SKM-1 treated with dmso at 0.1 percent for 144 hours (cell line): ENCODE results near the gene PLOD3.

ENCODE experiments used
- DNase-seq: peaks from one replicate; lab custom pipeline; 2025; ENCODE audit not compliant: unreplicated experiment; lab: John Stamatoyannopoulos, UW

Gene PLOD3

DNA sequence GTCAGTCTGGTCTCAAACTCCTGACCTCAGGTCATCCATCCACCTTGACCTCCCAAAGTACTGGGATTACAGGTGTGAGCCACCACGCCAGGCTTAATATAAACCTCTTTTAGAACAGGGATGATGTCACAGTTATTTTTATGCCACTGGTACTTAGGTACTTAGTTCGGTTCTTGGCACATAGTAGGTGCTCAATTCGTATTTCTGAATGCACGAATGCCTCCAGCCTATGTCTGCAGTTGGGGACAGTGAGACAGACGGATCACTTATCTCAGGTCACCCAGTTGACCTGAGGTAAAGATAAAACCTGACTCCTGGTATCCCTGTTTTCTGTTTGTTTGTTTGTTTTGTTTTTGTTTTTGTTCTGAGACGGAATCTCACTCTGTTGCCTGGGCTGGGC is 31.2 kb downstream of the PLOD3 start:
- no peak for DNase-seq

DNA sequence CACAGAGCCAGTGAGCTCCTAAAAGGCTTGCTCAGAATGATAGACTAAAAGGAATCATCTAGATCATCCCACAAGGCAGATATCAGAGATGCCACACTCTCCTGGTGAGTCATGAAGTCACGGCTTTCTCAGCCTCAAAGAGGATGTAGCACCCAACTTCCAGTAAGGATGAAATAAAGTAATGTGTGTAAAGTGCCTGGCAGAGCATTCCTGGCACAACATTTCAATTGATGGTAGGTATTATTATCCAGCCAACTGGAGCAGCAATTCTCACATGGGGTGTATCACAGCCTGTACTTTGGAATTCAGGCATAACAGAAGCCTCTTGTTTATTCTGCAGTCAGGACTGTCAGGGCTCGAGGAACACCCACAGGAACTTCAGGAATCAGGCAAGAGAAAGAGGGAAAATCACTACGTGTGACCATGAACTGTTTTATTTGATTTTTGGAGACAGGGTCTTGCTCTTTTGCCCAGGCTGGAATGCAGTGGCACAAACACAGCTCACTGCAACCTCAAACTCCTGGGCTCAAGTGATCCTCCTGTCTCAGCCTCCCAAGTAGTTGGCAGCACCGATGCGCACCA is 32.0 kb downstream of the PLOD3 start:
- no peak for DNase-seq

DNA sequence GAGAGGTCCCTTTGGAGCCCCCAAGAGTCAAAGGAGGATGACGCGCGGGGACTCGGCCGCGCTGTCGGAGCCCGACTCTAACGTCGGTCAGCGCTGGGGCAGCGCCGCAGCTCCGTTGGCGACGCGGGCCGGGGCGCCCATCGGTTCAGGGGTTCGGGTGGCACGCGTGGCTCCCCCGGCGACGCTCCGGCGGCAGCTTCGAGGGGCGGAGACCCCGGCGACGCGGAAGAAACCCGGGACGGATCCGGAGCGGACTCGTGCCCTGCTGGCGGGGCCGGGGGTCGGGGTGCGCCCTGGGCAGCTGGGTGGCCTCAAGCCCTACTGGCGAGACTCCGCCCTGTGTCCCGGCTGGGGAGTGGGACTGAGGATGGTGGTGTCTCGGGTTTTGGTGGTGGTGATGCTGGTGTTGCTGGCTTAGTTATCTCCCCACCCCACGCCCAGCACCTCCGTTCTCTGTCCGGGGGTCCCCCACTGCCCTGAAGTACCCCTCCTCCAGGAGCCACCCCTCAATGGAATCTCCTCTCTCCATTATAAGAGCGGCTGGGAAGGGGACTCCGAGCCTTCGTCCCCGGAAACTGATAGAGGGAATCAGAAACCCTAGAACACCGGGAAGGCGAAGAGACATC is 37.1 kb downstream of the PLOD3 start, which contains the start of gene NAT16:
Gene NAT16 (minus strand): TSS at position 164 of the 626 bp plus-strand sequence. CDS start 5,486 bp downstream, outside the sequence.
- DNase-seq: no peak

DNA sequence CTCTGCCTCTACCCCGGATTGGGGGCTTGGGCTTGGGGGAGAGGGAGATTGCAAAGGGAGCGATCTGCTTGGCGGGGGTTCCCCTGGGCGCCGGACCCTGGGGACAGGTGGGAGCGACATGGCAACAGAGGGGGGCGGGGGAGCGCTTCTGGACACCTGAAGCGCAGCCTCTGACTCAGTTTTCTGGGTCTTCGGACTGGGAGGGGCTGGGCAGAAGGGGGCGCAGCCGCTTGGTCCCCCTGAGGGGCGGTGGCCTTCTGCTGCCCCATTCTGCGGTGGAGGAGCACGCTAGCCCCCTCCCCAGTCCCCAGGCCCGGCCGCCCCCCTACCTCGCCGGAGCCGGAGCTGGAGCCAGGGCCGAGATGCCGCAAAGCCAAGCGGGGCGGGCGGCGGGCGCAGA is 37.7 kb downstream of the PLOD3 start:
- no peak for DNase-seq

DNA sequence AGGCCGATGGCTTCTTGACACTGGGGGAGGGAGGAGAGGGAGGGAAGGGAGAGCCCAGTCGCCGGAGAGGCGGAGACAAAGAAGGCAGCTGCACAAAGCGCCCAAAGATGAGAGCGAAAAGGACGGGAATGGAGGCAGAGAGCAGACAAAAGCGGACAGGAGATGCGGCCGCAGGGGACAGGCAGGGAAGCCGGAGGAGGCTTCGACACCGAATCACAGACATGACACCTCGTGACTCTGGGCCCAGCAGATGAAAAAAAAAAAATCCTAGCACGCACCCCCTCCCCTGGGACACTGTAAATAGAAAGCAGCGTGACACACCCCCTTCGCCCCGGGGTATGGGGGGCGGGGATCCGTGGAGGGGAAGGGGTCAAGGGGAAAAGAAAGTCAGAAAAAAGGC is 38.3 kb downstream of the PLOD3 start:
- no peak for DNase-seq

DNA sequence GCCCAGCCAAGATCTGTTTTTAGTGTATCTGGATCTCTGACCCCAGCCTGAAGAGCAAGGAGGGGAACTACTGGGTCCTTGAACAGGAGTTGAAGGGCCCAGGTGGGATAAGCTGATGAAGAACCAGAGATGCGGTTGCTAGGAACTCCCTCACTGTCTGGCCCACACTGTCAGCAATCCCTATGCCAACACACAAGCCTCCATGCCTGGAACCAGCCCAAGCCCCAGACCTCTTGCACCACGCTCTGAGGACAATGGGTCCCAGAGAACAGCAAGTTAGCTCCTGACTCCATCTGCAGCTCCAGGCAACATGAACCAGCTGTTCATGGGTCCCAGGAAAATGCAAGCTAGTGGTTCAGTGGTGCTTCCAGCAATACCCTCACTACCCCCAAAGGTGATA is 39.7 kb downstream of the PLOD3 start:
- no peak for DNase-seq

DNA sequence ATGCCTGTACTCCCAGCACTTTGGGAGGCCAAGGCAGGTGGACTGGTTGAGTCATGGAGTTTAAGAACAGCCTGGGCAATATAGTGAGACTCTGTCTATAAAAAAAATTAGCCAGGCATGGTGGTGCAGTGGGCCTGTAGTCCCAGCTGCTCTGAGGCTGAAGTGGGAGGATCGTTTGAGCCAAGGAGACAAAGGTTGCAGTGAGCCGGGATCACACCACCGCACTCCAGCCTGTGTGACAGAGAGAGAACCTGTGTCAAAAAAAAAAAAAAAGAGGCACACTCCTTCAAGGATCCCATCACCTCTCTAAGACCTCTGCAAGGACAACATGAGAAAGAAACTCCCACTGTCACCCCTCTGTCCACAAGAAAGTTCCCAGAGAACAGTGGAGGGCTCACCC is 41.7 kb downstream of the PLOD3 start:
- DNase-seq: no peak

DNA sequence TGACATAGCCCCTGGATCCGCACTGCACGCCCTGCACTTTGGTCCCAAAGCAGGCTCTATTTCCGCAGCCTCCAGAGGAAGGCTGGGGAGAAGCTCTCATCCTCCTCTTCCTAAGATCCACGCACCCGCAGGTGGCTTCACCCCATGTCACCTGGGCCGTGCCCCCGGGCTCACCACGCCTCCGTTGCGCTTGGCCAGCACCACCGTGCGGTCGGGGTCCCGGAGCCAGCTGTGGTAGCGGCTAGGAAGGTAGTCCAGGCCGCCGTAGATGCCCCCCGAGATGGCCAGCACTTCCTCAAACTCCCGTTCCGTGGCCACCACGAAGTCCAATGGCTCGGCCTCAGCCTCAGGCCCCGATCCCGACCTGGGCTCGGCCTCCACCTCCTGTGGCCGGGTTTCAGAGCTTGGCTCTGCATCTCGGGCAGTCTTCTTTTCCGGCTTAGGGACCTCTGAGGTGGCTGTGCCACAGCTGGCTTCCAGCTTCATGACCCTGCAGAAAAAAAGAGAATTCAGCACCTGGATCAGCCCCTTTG is 43.0 kb downstream of the PLOD3 start:
- no peak for DNase-seq

DNA sequence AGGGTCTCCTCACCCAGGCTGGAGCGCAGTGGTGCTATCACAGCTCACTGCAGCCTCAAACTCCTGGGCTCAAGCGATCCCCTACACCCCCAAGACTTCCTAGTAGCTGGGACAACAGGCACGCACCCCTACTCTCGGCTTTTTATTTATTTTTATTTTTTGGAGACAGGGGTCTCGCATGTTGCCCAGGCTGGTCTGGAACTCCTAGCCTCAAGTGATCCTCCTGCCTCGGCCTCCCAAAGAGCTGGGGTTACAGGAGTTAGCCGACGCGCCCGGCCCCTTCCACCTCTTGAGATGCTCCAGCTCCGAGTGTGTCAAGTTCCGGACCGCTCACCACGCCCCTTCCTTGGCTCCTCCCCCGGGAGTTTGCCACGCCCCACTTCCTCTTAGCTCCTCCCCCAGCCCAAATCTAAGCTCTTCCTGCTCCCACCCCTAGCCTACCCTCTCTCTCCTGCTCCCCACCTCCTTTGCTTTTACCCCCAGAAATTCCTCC is 43.6 kb downstream of the PLOD3 start:
- DNase-seq: no peak

DNA sequence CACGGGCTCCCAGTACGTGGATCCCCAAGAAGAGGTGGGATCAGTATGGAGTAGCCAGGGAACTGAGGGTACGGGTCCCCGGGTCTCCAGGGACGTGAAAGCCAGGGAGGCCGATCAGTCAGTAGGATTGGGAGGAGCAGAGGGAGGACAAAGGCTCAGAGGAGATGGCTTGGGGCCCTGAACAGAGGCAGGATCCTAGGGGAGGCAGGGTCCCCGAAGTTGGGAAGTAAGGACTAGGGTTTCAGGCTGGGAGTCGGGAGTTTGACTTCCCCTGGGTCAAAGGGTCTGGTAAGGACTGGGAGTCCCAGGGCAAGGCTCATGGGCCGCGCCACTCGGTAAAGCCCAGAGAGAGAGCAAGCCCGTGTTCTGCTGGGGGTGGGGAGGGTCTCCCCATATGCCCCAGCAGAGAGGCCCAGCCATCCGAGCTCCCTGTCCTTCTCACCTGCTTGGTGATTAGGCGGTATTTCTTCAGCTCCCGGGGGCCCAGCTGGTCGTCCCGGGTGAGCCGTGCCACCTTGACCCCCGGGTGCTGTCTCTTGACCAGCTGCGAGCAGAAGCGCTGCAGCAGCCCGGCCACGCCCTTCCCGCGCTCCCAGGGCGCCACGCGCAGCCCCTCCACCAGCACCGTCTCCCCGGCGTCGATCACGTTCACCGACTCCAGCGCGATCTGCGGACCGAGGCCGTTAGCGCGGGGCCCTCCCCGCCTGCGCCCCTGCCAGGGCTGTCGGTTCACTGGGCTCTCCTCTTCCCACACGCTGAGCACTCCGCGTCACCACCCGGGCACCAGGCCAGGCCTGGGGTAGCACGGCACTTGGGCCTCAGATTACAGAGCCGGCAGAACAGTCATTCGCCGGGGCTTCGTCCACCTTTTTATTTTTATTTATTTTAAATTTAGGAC is 44.3 kb downstream of the PLOD3 start:
- DNase-seq: no peak

DNA sequence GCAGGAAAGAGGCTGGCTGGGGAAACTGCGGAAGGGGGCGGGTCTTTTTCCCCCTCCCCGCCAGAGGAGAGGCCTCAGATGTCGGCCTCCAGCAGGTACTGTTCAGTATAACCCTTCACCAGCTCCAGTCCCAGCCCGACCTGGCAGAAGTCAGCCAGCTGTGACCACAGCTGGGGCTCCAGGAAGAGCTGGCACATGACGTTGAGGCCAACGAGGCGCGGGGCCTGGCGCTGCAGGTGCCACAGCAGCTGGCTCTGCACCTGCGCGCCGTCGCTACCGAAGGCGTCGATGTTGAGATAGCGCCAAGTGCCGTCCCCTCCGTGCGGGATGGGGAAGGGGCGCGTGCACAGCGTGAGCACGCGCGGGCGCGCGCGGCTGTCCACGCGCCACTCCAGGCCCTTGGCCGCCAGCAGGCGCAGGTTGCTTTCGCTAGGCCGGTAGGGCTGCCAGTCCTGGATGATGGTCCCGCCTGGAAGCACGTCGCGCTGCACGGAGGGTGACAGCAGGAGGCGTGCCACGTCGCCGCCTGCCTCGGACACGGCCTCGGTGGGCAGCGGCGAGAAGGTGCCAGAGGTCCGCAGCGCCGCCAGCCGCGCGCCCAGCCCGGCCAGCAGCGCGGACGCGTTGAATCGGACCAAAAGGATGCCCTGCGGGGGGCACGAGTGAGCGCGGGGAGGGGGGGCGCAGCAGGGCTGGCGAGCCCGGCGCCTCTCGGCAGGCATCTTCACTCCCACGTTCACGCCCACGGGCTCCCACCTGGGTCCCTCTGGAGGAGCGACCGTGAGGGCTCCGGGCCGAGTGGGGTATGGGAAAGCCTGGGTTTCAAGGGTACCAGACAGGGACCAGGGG is 45.2 kb downstream of the PLOD3 start:
- DNase-seq: no peak

DNA sequence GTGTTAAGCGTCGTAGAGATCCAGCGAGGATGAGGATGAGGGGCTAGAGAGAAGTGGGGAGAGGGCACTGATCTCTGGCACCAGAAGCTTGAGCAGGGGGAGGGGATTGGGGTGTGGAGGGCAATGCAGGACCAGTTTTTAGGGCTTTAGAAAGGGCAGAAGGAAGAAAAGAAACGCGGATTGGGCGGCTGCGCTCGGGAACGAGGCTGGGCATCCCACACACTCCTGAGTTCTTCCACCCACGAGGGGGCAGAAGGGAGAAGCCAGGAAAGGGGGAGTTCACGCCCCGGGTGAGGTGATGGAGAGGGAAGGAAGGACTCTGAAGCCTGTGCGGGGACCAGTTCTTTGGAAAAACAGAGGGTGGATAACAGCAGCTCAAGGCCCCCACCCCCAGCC is 45.9 kb downstream of the PLOD3 start:
- no peak for DNase-seq

DNA sequence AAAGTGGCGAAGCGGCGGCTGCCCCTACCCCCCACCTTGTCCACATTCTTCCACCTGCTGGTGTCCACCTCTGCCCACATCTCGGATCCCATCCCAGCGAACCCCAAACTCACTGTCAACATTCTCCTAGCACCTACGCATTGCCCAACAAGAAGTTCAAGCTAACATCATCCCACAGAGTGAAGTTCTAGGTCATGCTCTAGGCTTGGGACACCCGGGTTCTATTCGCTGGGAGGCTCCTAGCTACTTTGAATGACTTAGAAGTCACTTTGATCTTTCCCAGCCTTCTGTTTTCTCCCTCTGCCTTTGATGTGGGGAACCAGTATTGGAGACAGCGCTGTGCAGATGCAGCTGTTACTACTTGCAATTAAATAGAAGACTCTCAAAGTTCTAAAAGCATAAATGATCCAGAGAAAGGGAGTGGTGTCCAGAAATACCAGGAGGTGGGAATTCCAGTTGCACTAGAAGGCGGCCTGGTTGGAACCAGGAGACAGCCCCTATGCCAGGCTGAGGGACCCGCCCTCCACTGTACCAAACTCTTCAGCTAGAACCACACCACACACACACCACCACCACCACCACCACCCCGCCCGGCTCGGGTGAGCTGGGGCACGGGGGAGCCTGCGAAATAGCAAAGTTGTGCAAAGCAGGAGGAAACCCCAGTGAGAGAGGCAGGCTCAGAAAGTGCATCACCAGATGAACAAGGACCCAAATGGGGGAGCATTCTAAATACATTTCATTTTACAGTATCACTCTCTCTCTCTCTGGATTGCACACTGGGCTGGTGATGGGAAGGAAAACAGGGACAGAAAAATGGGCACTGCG is 46.6 kb downstream of the PLOD3 start:
- no peak for DNase-seq

DNA sequence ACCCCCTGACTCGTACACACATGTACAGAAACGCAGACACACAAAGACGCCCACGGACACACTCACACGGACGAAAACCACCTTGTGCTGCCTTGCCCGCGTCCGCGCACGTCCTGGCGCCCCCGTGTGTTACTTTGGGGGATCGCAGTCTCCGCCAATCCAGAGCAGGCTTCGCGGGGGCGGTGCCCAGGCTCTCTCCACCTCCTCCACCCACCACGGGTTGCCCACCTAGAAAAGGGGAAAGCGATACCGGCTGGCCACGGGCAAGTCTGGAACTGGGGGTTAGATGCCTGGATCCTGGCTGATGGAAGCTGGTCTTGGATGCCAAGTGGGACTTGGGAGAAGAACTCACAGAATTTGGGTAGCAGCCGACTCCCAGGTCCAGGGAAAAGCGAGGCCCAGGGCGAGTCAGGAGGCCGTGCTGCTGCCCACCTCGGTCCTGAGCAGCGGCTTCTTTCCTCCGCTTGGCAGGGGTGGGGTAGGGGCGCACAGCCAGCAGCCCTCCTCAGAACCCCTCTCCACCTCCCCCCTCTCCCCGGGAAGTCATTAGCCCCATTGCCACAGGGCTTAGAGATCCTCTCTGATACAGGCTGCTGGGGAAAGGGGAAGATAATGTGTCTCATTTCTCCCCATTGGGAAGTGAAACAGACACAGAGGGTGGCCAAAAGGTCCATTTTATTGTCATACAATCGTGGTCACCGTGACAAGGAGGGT is 47.4 kb downstream of the PLOD3 start:
- DNase-seq: peak; percentile 18

DNA sequence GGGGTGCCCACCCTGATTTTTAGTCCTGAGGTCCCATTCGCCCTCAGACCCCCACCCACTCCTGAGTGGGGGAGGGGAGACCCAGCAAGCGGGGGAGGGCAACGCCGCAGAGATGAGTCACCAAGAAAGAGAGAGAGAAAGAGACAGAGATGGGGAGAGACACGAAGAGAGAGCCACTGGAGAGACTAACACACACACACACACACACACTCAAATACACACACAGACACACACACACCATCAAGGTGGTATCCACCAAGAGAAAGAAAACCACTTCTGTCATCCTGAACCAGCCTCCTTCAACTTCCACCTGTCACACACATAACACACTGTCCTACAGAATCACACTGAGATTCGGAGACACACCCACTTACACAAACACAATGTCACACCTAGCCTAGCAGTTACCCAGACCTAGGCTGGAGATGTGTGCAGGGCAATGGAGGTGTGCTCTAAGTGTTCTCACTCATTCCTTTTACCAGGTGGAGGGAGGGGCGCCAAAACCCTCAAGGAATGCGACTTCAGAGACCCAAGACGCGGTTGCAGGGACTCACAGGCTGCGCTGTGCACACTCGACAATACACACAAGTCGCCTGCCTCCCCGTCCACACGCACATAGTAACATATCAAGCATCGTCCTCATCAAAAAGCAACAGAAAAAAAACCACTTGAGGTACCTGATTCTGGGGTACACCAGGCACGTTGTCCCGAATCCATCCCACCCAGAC is 48.1 kb downstream of the PLOD3 start:
- no peak for DNase-seq

DNA sequence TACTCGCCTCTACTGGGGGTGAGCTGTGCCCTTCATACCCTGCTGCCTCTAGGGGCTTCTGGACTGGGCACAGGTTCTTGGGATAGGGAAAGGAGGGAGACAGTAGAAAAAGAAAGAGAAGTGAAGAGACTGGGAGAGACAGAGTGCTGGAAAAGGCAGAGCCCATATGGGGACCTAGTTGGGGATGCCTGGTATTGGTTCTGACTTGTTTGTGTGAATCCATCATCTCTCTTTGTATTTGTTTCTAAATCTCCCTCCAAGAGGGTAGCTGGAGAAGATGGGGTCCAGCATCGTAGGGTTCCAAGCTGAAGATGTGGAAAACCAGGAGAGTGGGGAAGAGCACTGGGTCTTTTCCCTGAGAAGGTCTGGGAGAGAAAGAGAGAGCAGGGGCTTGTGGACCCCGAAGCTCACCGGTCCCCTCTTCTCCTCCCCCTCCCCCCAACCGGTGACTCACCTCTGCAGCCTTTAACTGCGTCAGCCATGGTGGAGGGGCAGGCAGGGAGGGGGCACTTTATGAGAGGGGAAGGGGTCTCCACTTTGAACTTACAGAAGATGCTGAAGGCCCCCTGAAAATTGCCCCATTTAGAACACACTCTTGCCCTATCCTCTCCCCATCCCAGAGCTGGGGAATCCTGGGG is 48.9 kb downstream of the PLOD3 start:
- no peak for DNase-seq

DNA sequence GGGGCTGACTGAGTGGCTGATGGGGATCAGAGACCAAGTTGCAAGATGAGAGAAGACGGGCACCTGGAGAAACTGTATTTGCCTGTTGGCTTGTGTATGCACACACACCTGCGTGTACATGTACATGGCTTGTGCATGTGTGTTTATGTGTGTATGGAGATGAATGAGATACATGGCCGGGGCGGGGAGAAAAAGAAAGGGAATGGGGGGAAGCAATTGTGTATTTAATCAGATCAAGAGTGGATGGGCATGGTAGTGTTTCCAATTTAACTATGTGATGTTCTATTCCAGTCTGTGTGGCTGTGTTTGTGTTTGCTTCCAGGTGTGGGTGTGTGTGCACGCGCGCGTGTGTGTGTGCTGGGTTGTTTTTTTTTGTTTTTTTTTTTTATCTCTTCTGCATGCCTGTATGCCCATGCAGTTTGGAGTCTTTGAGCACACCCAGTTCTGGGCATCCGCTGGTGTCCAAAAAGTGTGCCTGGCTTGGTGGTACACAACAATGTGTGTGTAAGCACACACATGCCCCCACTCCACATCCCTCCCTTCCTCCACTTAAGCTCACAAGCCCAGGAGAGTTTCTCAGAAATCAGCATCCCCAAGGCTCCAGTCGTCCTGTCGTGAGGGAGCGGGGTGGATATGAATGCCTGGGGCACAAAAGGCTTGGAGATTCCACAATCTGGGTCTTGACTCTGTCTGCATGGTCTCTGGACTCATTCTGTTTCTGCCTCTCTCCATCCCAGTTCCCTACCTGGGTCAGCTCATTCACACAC is 49.6 kb downstream of the PLOD3 start:
- DNase-seq: no peak
